ENCODE results near the gene TPP2. TPM values are rescaled to one million over a fixed set of nuclear protein-coding genes. Genes with fewer than 3 reads are reported as not detected.

TPP2 gene
- total RNA-seq, 1 experiment from 2014 or later = 36.7 TPM

- Histone ChIP-seq H4K20me1 (ENCODE audit: insufficient read depth) (no peaks in the 10 kb centered on the region), H3K9ac (ENCODE audit: low read length) (no peak overlapping the region), H3K27me3 (ENCODE audit: insufficient read depth, low read length) (no peaks in the 10 kb centered on the region), H3K9me3 (ENCODE audit: control insufficient read depth in 1 of 2, insufficient read depth in 1 of 2, low read depth in 1 of 2, low read length in 2 of 2) (no peaks in the 10 kb centered on the region), H3K4me3 (replicated peaks in 1 of 2; ENCODE audit: low read depth in 1 of 2, low read length in 2 of 2) (no peak overlapping the region), H3K4me1 (ENCODE audit: control insufficient read depth in 1 of 2, insufficient read depth in 2 of 2, low read length in 2 of 2) (no peaks in the 10 kb centered on the region), H2AFZ (ENCODE audit: low read depth, low read length, poor library complexity, severe bottlenecking) (no peak overlapping the region), H3K27ac (ENCODE audit: low read depth, low read length) (no peak overlapping the region), H3K4me2 (ENCODE audit: low read length) (no peak overlapping the region), H3K9me2 (ENCODE audit: insufficient read depth) (no peaks in the 10 kb centered on the region), H3K79me2 (ENCODE audit: insufficient read depth, low read length) (no peaks in the 10 kb centered on the region), H3K36me3 (ENCODE audit: control insufficient read depth in 1 of 2, insufficient read depth in 2 of 2, low read length in 2 of 2) (peaks cover 23 to 46% of the 10 kb centered on the region in 2 experiments)
- no TSS peak for BruUV-seq (replicated peaks)
- ATAC-seq = no peak
- DNase-seq (ENCODE audit: low read depth, low spot score) = no peak
- TF ChIP-seq SIN3A (IDR thresholded peaks at IDR 0.05; ENCODE audit: low read depth) (no peak), CTCF (IDR thresholded peaks at IDR 0.05 in 2 of 3, conservative IDR thresholded peaks at IDR 0.05 in 1 of 3; ENCODE audit: borderline replicate concordance in 1 of 3, insufficient read depth in 1 of 3, low read depth in 2 of 3, low read length in 2 of 3) (no peak), SRF (IDR thresholded peaks at IDR 0.05; ENCODE audit: low read depth) (no peak), POLR2A (IDR thresholded peaks at IDR 0.05; ENCODE audit: borderline replicate concordance, extremely low read depth, insufficient read depth, insufficient read length) (no peak), POLR2AphosphoS5 (IDR thresholded peaks at IDR 0.05; ENCODE audit: low read depth, low read length) (no peak)
- intact Hi-C loops (cut with micrococcal nuclease) = no loop called here
- RAD21 ChIA-PET (ENCODE audit: low non-redundant PET in 1 of 2, low total read pairs in 2 of 2, uncharacterized antibody in 2 of 2, unreplicated experiment in 2 of 2) = no interaction called here
- CTCF ChIA-PET = no interaction called here
- POLR2A ChIA-PET = no interaction called here
Measured at GRCh38 chr13:102642029-102642428, 45.2 kb downstream of the TPP2 start.

GRCh38 chr13:102642475-102642874, 45.7 kb downstream of the TPP2 start:
- ChIA-PET POLR2A (no interaction called here), CTCF (no interaction called here), RAD21 (ENCODE audit: low non-redundant PET in 1 of 2, low total read pairs in 2 of 2, uncharacterized antibody in 2 of 2, unreplicated experiment in 2 of 2) (no interaction called here)
- DNase-seq (ENCODE audit: low read depth, low spot score) (no peak), ATAC-seq (no peak)
- Histone ChIP-seq H3K9ac (ENCODE audit: low read length) (no peak overlapping the region), H3K27ac (ENCODE audit: low read depth, low read length) (no peak overlapping the region), H3K27me3 (ENCODE audit: insufficient read depth, low read length) (no peaks in the 10 kb centered on the region), H4K20me1 (ENCODE audit: insufficient read depth) (no peaks in the 10 kb centered on the region), H3K4me2 (ENCODE audit: low read length) (no peak overlapping the region), H3K79me2 (ENCODE audit: insufficient read depth, low read length) (no peaks in the 10 kb centered on the region), H2AFZ (ENCODE audit: low read depth, low read length, poor library complexity, severe bottlenecking) (no peak overlapping the region), H3K4me1 (ENCODE audit: control insufficient read depth in 1 of 2, insufficient read depth in 2 of 2, low read length in 2 of 2) (no peaks in the 10 kb centered on the region), H3K4me3 (replicated peaks in 1 of 2; ENCODE audit: low read depth in 1 of 2, low read length in 2 of 2) (no peak overlapping the region), H3K36me3 (ENCODE audit: control insufficient read depth in 1 of 2, insufficient read depth in 2 of 2, low read length in 2 of 2) (peaks cover 23 to 46% of the 10 kb centered on the region in 2 experiments), H3K9me3 (ENCODE audit: control insufficient read depth in 1 of 2, insufficient read depth in 1 of 2, low read depth in 1 of 2, low read length in 2 of 2) (no peaks in the 10 kb centered on the region), H3K9me2 (ENCODE audit: insufficient read depth) (no peaks in the 10 kb centered on the region)
- no TSS peak for BruUV-seq (replicated peaks)
- intact Hi-C loops (cut with micrococcal nuclease) = no loop called here
- TF ChIP-seq CEBPB (IDR thresholded peaks at IDR 0.05; ENCODE audit: low read depth) (no peak), ATF3 (IDR thresholded peaks at IDR 0.05) (no peak), POLR2A (IDR thresholded peaks at IDR 0.05; ENCODE audit: borderline replicate concordance, extremely low read depth, insufficient read depth, insufficient read length) (no peak), CTCF (IDR thresholded peaks at IDR 0.05 in 2 of 3, conservative IDR thresholded peaks at IDR 0.05 in 1 of 3; ENCODE audit: borderline replicate concordance in 1 of 3, insufficient read depth in 1 of 3, low read depth in 2 of 3, low read length in 2 of 3) (no peak), JUND (IDR thresholded peaks at IDR 0.05) (no peak), CBX3 (IDR thresholded peaks at IDR 0.05; ENCODE audit: low read depth) (no peak), ZNF274 (IDR thresholded peaks at IDR 0.05; ENCODE audit: low read depth, low read length) (no peak), EZH2phosphoT487 (IDR thresholded peaks at IDR 0.05; ENCODE audit: borderline replicate concordance) (no peak), POLR2AphosphoS5 (IDR thresholded peaks at IDR 0.05; ENCODE audit: low read depth, low read length) (no peak), YY1 (IDR thresholded peaks at IDR 0.05; ENCODE audit: extremely low read depth, insufficient replicate concordance, low read depth, low read length) (no peak), MAX (IDR thresholded peaks at IDR 0.05) (no peak), ELF1 (IDR thresholded peaks at IDR 0.05; ENCODE audit: borderline replicate concordance, low read depth) (no peak), SP1 (IDR thresholded peaks at IDR 0.05; ENCODE audit: low read depth) (no peak)
